Stimulated activated CD4-positive, alpha-beta T cell treated with anti-CD3 and anti-CD28 coated beads, Interleukin-1b, Interleukin-23, amount 100 ng/mL, for 24 hours (primary cell): ENCODE results near the gene DDIT3.
"Not testable (repeated sequence)": the region's sequence is repeated elsewhere in the genome, so short reads cannot be mapped to it uniquely, and the experiment has no call there.

Source experiments
- DNase-seq, 4 experiments: peaks; one replicate each; pipeline ENCODE4 v3.0.0-alpha.2; 2020; ENCODE audit warnings: low read depth in 4 of 4, low spot score in 1 of 4

The DDIT3 gene

GRCh38 chr12:57514246-57514645, 6.1 kb downstream of the DDIT3 start:
- not testable (repeated sequence) for DNase-seq

- DNase-seq = not testable (repeated sequence)
Observed at GRCh38 chr12:57513677-57514076, 6.6 kb downstream of the DDIT3 start.

GRCh38 chr12:57513266-57513665, 7.0 kb downstream of the DDIT3 start:
- DNase-seq = no peak

GRCh38 chr12:57512665-57513064, 7.6 kb downstream of the DDIT3 start:
- DNase-seq = no peak

GRCh38 chr12:57511588-57512325, 8.6 kb downstream of the DDIT3 start:
- no peak for DNase-seq

GRCh38 chr12:57511161-57511560, 9.2 kb downstream of the DDIT3 start:
- no peak for DNase-seq

GRCh38 chr12:57507796-57508195, 12.5 kb downstream of the DDIT3 start:
- DNase-seq = not testable (repeated sequence)

GRCh38 chr12:57506541-57506940, 13.8 kb downstream of the DDIT3 start:
- DNase-seq = not testable (repeated sequence)

GRCh38 chr12:57502311-57502969, 17.9 kb downstream of the DDIT3 start:
- DNase-seq = not testable (repeated sequence)

- DNase-seq = no peak
Observed at GRCh38 chr12:57500213-57500612, 20.1 kb downstream of the DDIT3 start.

- DNase-seq = no peak
Observed at GRCh38 chr12:57498571-57498970, 21.7 kb downstream of the DDIT3 start.

- no peak for DNase-seq
Observed at GRCh38 chr12:57498132-57498502, 22.2 kb downstream of the DDIT3 start.

GRCh38 chr12:57497223-57498131, 22.8 kb downstream of the DDIT3 start:
- no peak for DNase-seq

GRCh38 chr12:57496822-57497221, 23.5 kb downstream of the DDIT3 start:
- DNase-seq = no peak

GRCh38 chr12:57495051-57495701, 25.1 kb downstream of the DDIT3 start:
- DNase-seq = not testable (repeated sequence)

GRCh38 chr12:57491393-57492280, 28.7 kb downstream of the DDIT3 start:
- no peak for DNase-seq

- DNase-seq = no peak
Observed at GRCh38 chr12:57490126-57490525, 30.2 kb downstream of the DDIT3 start.

GRCh38 chr12:57489157-57489641, 31.1 kb downstream of the DDIT3 start:
- no peak for DNase-seq

GRCh38 chr12:57488402-57489156, 31.7 kb downstream of the DDIT3 start:
- DNase-seq = no peak
